ENCODE data around the gene FAT2.
"Not testable (repeated sequence)": the region's sequence is repeated elsewhere in the genome, so short reads cannot be mapped to it uniquely, and the experiment has no call there.

FAT2 gene

GRCh38 chr5:151581347-151581746, 9.8 kb downstream of the FAT2 start:
- DNase-seq = no peak

- no peak for DNase-seq
Observed at GRCh38 chr5:151580858-151581257, 10.3 kb downstream of the FAT2 start.

- DNase-seq = no peak
Observed at GRCh38 chr5:151580239-151580638, 10.9 kb downstream of the FAT2 start.

- not testable (repeated sequence) for DNase-seq
Observed at GRCh38 chr5:151579146-151579545, 12.0 kb downstream of the FAT2 start.

- no peak for DNase-seq
Observed at GRCh38 chr5:151578326-151579025, 12.7 kb downstream of the FAT2 start.

GRCh38 chr5:151577566-151577965, 13.6 kb downstream of the FAT2 start:
- DNase-seq = no peak

- no peak for DNase-seq
Observed at GRCh38 chr5:151574444-151574996, 16.6 kb downstream of the FAT2 start.

GRCh38 chr5:151572657-151573368, 18.3 kb downstream of the FAT2 start:
- no peak for DNase-seq

GRCh38 chr5:151571270-151572173, 19.6 kb downstream of the FAT2 start:
- no peak for DNase-seq

- DNase-seq = no peak
Observed at GRCh38 chr5:151570512-151571269, 20.4 kb downstream of the FAT2 start.

- DNase-seq = no peak
Observed at GRCh38 chr5:151570058-151570457, 21.1 kb downstream of the FAT2 start.

- DNase-seq = no peak
Observed at GRCh38 chr5:151569132-151570046, 21.7 kb downstream of the FAT2 start.

GRCh38 chr5:151568036-151568435, 23.1 kb downstream of the FAT2 start:
- DNase-seq = no peak

- DNase-seq = no peak
Observed at GRCh38 chr5:151565971-151566370, 25.2 kb downstream of the FAT2 start.

- peak in 1 of 2 experiments; percentile 17 for DNase-seq
Observed at GRCh38 chr5:151562019-151562707, 29.0 kb downstream of the FAT2 start.

GRCh38 chr5:151557951-151558350, 33.2 kb downstream of the FAT2 start:
- DNase-seq = no peak

GRCh38 chr5:151557466-151557865, 33.7 kb downstream of the FAT2 start:
- DNase-seq = no peak

GRCh38 chr5:151556806-151557205, 34.3 kb downstream of the FAT2 start:
- no peak for DNase-seq

- no peak for DNase-seq
Observed at GRCh38 chr5:151555760-151556576, 35.2 kb downstream of the FAT2 start.

GRCh38 chr5:151553695-151554094, 37.4 kb downstream of the FAT2 start:
- DNase-seq = no peak
